ENCODE measurements around the gene EHBP1L1. TPM values are rescaled to one million over a fixed set of nuclear protein-coding genes. Genes with fewer than 3 reads are reported as not detected.

Gene EHBP1L1
- total and polyA plus RNA-seq, 2 of the 13 experiments (the other 11 are each of a cell fraction or from before 2014, with no cell fraction given): 8.3 to 10.6 TPM

GRCh38 chr11:65551572-65552387, 24.1 kb upstream of the EHBP1L1 start (continued):
- no peak for TF ChIP-seq THYN1 (CRISPR knock-in tag; IDR thresholded peaks at IDR 0.05; ENCODE audit: borderline replicate concordance, low read depth)
- no peak for TF ChIP-seq E2F5 (CRISPR knock-in tag; conservative IDR thresholded peaks at IDR 0.05)
- peak; percentile 39; the same call in 1 of the 2 replicates for TF ChIP-seq ZSCAN21 (CRISPR knock-in tag; IDR thresholded peaks at IDR 0.05; ENCODE audit: borderline replicate concordance)
- peak; percentile 92 for TF ChIP-seq RARA (CRISPR knock-in tag; IDR thresholded peaks at IDR 0.05)
- no peak for TF ChIP-seq TFE3 (CRISPR knock-in tag; IDR thresholded peaks at IDR 0.05)
- TF ChIP-seq HMGXB4 (CRISPR knock-in tag; IDR thresholded peaks at IDR 0.05; ENCODE audit: borderline replicate concordance in 1 of 2, low read depth in 1 of 2): 0 out of 4 replicates have a peak, but pooled peaks have one; percentile 34 to 42
- TF ChIP-seq MAFG (CRISPR knock-in tag; IDR thresholded peaks at IDR 0.05): no peak
- no peak for TF ChIP-seq BATF2 (CRISPR knock-in tag; IDR thresholded peaks at IDR 0.05)
- peak; percentile 45; the same call in 1 of the 2 replicates for TF ChIP-seq AHDC1 (CRISPR knock-in tag; IDR thresholded peaks at IDR 0.05; ENCODE audit: borderline replicate concordance)
- no peak for TF ChIP-seq MIER2 (CRISPR knock-in tag; IDR thresholded peaks at IDR 0.05)
- peak; percentile 22; the same call in 1 of the 2 replicates for TF ChIP-seq RFXAP (CRISPR knock-in tag; IDR thresholded peaks at IDR 0.05; ENCODE audit: borderline replicate concordance)
- no peak for TF ChIP-seq JUND (CRISPR knock-in tag; IDR thresholded peaks at IDR 0.05)
- no peak; the same call in 1 of the 2 replicates for TF ChIP-seq MIER3 (CRISPR knock-in tag; IDR thresholded peaks at IDR 0.05; ENCODE audit: borderline replicate concordance)
- 0 out of 2 replicates have a peak, but pooled peaks have one; percentile 42 for TF ChIP-seq MAX (IDR thresholded peaks at IDR 0.05)
- TF ChIP-seq ZNF160 (CRISPR knock-in tag; IDR thresholded peaks at IDR 0.05): no peak
- no peak for TF ChIP-seq ZNF33B (CRISPR knock-in tag; IDR thresholded peaks at IDR 0.05)
- peak; percentile 72; the same call in 1 of the 2 replicates for TF ChIP-seq ELF3 (CRISPR knock-in tag; IDR thresholded peaks at IDR 0.05)

All from HepG2 (cell line).